Measurements from ENCODE around the gene KIRREL1.

KIRREL1 gene

GRCh38 chr1:158007667-158008386, 14.4 kb downstream of the KIRREL1 start:
- no peak for DNase-seq

DNA sequence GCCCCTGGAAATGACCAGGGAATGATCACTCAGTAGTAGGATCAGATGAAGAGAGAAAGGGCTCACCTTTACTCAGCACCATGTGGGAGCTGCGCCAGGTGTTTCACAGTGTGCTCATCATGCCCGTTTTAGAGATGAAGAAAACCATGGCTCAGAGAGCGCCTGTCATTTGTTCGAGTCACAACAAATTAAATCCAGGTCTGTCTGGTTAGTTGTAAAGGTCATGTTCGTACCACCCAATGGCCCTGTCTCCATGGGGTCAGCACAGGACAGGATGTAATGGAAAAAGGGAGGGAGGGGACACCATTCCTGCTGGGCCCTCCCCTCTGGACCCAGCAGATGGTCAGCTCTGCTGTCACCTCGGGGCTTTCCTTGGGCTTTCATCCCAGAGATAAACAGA, 15.2 kb downstream of the KIRREL1 start:
- no peak for DNase-seq

DNA sequence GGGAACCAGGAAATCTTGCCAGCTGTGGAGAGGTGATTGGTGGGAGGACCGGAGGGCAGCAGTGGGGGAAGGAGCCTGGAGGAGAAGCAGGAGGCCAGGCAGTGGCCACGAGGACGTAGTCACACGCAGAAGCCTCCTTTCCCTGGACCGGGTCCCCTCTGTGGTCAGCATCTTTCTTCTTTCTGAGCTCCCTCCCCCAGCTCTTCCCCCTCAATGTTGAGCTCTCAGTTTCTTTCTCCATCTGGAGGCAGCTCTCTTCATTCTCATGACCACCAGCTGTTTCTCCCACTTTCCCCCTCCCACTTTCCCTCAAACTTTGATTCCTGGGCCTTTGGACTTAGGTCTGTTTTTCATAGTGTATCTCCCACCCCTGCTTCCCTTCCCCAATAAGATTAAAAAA, 18.3 kb downstream of the KIRREL1 start:
- no peak for DNase-seq

DNA sequence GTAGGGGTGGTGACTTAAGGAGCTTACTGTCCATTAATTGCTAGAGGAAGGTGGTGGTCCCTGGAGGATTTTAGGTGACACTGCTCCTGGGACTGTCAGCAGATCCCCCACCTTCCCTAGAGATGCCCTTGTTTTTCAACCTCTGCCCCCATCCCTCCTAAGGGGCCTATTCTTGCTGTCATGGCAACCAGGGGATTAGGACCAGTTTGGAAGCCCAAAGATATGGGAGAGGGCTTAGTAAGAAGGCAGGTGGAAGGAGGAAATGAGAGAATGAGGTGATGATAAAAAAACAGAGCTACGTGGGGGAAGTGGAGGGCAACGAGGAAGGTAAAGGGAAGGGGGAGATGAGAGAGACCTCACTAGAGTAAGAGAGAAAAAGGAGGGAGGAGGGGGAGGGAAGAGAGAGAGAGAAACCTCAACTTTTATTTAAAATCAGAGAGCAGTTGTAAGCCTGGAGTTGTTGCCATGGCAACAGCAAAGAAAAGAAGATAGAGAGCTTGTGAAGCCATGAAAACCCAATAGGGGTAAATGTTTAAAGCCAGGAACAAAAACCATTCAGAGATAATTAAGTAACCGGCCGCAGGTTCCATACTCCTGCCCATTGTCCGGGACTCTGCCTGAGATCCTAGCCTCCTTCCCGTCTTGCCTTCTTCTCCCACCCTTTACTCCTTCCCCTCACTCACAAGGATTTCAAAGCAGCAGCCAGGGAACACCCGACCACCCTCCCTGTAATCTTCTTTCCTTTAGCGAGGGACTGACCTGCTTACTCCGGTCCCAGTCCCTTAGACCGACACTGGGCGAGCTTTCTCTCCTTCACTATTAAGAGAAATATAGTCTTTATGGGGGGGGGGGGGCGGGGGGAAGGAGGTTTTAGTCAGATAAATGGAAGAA, 20.6 kb downstream of the KIRREL1 start:
- DNase-seq, result no peak

- no peak for DNase-seq
Measured at GRCh38 chr1:158014731-158015320, 21.4 kb downstream of the KIRREL1 start.

GRCh38 chr1:158016651-158017335, 23.3 kb downstream of the KIRREL1 start:
- DNase-seq, result no peak

DNA sequence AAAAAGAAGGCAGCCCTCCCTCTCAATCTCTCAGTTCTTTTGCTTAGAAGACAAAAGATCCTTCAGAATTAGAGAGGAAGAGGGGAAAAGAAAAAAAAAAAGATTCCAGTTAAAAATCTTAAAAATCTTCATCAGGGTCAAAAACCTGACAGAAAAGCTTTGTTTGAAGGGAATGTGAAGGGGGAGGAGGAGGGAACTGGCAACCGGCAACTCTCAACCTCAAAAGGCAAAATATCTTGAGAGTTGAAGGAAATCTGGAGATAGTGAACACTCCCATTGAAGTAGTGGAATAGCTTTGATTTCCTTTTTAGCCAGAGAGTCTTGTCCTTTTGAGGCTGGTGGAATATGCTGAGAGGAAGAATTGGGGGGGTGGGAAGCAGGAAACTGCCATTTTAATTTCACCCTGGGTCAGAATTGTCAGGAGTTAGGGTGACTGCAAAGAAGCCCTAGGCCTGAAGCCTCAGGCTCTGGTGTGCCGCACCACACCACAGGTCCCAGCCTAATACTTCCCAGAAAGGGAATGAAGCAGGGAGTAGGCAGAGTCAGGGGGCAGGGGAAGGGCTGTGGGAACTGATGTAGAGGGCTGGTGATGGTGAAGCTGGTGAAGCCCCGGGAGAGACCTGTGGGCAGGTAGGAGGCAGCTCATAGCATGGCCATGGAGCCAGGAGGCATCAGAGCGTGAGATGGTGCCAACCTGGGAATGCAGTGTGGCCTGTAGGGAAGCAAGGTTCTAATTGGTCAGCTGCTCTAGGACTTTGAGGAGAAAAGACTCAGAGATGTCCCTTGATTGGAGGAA, 24.6 kb downstream of the KIRREL1 start:
- DNase-seq, result no peak

DNA sequence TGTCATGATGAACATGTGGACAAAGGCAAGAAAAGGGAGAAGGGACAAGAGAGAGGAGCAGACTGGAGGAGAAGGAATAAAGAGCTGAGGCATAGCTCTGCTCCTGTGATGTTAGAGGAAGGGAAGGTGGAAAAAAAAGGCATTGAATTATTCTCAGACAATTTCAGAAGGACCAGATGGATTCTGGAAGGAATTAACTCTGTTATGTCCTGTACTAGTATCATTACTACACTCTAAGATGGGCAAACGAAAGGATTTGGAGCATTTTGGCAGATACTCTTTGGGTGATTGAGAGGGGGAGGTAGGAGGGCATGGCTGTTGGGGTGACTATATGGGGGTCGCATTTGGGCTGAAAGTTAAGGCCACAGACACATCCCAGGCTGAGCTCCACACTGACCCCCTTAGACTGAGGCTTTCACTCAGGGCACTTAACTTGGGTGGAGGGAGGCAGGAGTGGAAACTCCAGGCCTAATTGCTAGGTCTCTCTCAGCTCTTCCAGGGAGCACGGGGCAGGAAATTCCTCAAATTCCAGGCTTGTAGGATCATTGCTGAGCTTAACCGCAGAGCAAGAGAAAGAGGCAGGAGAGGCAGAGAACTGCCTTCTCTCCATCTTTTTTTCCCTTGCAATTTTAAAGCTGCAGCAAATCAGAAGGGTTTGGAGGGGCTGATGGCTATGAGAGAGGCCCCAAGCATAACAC, 25.9 kb downstream of the KIRREL1 start:
- no peak for DNase-seq

- DNase-seq, result no peak
Measured at GRCh38 chr1:158020259-158020885, 26.9 kb downstream of the KIRREL1 start.

- no peak for DNase-seq
Measured at GRCh38 chr1:158020886-158021620, 27.6 kb downstream of the KIRREL1 start.

DNA sequence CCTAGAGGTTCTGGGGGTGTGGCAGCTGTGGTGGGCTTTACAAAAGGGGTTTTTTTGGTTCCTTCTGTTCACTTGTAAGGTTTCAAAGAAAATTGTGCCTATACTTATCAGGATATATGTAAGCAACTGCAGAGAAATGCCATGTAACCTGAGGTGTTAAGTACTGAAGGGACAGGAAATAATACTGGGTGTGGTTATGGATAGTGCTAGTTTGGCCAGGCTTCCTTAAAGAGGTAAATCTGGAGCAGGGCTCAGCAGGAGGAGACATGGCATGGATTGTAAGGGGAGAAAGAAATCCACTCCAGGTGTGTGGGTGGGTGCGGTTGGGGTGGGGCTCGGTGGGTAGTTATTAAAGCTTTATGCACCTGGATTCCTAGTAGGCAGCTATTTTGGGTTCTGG, 28.3 kb downstream of the KIRREL1 start:
- DNase-seq, result no peak

GRCh38 chr1:158022554-158023312, 29.3 kb downstream of the KIRREL1 start:
- no peak for DNase-seq

DNA sequence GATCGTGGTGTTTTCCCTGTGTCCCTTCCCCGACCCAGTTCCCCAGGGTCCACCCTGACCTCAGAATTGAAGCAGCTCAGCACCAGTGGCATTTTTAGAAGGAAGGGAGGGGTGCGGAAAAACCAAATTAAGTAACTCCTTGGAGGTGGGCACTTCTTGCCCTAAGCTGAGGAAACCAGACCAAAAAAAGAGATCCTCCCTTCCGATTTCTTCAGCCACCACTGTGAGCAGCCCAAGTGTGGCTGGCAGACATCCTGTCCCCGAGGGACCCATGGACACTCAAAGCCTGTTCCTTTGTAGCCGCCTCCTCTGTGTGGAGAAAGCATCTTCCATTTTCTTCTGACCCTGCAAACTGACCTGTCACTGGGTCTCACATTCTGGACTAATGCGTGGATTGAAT, 31.3 kb downstream of the KIRREL1 start:
- no peak for DNase-seq

DNA sequence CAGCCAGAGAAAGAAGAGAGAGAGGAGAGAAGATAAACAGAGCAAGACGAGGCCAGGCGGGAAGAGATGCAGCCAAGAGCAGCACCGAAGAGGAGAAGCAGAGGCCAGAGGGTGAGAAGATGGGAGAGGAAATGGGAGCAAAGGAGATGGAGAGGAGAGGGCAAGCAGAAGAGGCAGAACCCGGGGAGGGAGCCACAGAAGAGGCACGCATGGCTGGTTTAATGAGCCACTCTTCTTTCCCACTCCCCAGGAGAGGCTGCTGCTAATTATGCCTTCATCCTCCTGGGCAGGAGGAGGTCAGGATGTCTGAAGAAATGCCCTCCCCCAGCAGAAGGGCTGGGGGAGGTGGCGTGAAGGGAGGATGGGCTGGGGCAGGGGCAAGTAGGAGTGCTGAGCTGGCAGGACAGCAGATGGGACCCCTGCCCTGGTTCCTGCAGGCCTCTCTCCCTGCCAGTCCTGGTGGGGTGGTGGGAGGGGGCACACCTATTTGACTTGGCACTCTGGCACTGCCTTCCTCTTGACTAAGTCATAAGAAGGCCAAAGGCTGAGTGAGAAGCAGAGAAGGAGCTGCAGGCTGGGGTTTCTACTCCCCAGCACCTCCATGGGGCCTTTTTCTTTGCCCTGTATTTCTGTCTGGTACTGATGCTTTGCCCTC, 32.3 kb downstream of the KIRREL1 start:
- DNase-seq, result no peak

- DNase-seq, result no peak
Measured at GRCh38 chr1:158026651-158027050, 33.2 kb downstream of the KIRREL1 start.

DNA sequence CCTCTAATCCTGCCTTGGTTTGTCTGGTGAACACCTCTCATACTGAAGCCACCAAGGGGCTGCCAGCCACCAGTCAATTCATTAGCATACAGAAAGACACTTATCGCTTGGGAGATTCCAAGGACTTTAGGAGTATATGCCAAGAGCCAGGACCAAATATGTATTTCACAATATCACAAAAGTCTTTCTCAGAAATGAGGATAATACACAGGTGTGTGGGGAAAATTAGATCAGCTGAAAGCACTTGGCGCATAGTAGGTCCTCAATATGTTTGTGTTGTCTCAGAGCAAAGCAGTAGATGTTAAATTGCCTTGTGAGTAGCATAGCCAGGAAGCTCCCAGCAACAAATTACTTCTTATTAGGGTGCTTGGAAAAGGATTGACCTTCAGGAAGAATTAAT, 34.1 kb downstream of the KIRREL1 start:
- no peak for DNase-seq

- no peak for DNase-seq
Measured at GRCh38 chr1:158028969-158029368, 35.5 kb downstream of the KIRREL1 start.

GRCh38 chr1:158035014-158035413, 41.6 kb downstream of the KIRREL1 start:
- DNase-seq, result no peak

- no peak for DNase-seq
Measured at GRCh38 chr1:158035976-158036583, 42.6 kb downstream of the KIRREL1 start.
